Measurements from ENCODE around the gene PIGP. TPM values are rescaled to one million over a fixed set of nuclear protein-coding genes. Genes with fewer than 3 reads are reported as not detected.
A peak's percentile ranks its signal among the peaks of the same experiment; 100 is the strongest.

The PIGP gene
- total and polyA plus RNA-seq, 9 of the 15 experiments (the other 6 are each of a cell fraction or from before 2014, with no cell fraction given), result 18.3 to 122 (median 35.6) TPM

GRCh38 chr21:37087188-37087587 is 14.3 kb upstream of the PIGP start (continued):
- TF ChIP-seq RBM22 (IDR thresholded peaks at IDR 0.05; ENCODE audit: low read depth, low read length, poor library complexity, severe bottlenecking) (no peak), TEAD4 (IDR thresholded peaks at IDR 0.05; ENCODE audit: low read length) (peak; percentile 56; the same call in 1 of the 2 replicates), TEAD4 (CRISPR knock-in tag; IDR thresholded peaks at IDR 0.05; ENCODE audit: borderline replicate concordance) (no peak), SMARCE1 (IDR thresholded peaks at IDR 0.05) (peak; percentile 54; the same call in 1 of the 2 replicates), POLR2B (IDR thresholded peaks at IDR 0.05; ENCODE audit: low read depth, partially characterized antibody) (peak; percentile 21), HMGN3 (IDR thresholded peaks at IDR 0.05; ENCODE audit: borderline replicate concordance, extremely low read depth, insufficient read length, low read depth, low read length) (no peak), SFPQ (IDR thresholded peaks at IDR 0.05; ENCODE audit: low read depth, low read length) (no peak), KDM1A (IDR thresholded peaks at IDR 0.05) (peak in 1 of 2 experiments; percentile 20; a peak in 1 of 4 replicates), ZNF316 (IDR thresholded peaks at IDR 0.05) (peak; percentile 98), HMGXB4 (CRISPR knock-in tag; IDR thresholded peaks at IDR 0.05) (no peak), PRPF4 (IDR thresholded peaks at IDR 0.05; ENCODE audit: insufficient read depth, low read depth, low read length, poor library complexity, severe bottlenecking) (no peak), ZNF121 (CRISPR knock-in tag; conservative IDR thresholded peaks at IDR 0.05) (no peak), MAFG (tag; conservative IDR thresholded peaks at IDR 0.05) (peak; percentile 95), RAD21 (CRISPR knock-in tag; conservative IDR thresholded peaks at IDR 0.05 in 1 of 2, IDR thresholded peaks at IDR 0.05 in 1 of 2) (peak; percentile 67 to 86), SMC3 (conservative IDR thresholded peaks at IDR 0.05; ENCODE audit: insufficient read depth, low read depth, low read length) (peak; percentile 71), SP2 (IDR thresholded peaks at IDR 0.05; ENCODE audit: extremely low read depth, low read depth, low read length, poor library complexity, severe bottlenecking) (no peak), LEF1 (IDR thresholded peaks at IDR 0.05) (peak; percentile 43; the same call in 1 of the 2 replicates)
- TF ChIP-seq, protein P1, sequence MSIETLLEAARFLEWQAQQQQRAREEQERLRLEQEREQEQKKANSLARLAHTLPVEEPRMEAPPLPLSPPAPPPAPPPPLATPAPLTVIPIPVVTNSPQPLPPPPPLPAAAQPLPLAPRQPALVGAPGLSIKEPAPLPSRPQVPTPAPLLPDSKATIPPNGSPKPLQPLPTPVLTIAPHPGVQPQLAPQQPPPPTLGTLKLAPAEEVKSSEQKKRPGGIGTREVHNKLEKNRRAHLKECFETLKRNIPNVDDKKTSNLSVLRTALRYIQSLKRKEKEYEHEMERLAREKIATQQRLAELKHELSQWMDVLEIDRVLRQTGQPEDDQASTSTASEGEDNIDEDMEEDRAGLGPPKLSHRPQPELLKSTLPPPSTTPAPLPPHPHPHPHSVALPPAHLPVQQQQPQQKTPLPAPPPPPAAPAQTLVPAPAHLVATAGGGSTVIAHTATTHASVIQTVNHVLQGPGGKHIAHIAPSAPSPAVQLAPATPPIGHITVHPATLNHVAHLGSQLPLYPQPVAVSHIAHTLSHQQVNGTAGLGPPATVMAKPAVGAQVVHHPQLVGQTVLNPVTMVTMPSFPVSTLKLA (conservative IDR thresholded peaks at IDR 0.05), result peak in 1 of 2 experiments; percentile 50; a peak in 2 of 4 replicates
- TF ChIP-seq, protein P2, sequence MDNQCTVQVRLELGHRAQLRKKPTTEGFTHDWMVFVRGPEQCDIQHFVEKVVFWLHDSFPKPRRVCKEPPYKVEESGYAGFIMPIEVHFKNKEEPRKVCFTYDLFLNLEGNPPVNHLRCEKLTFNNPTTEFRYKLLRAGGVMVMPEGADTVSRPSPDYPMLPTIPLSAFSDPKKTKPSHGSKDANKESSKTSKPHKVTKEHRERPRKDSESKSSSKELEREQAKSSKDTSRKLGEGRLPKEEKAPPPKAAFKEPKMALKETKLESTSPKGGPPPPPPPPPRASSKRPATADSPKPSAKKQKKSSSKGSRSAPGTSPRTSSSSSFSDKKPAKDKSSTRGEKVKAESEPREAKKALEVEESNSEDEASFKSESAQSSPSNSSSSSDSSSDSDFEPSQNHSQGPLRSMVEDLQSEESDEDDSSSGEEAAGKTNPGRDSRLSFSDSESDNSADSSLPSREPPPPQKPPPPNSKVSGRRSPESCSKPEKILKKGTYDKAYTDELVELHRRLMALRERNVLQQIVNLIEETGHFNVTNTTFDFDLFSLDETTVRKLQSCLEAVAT (IDR thresholded peaks at IDR 0.05), result peak in 1 of 2 experiments; percentile 40; a peak in 1 of 4 replicates
- TF ChIP-seq, protein P3, sequence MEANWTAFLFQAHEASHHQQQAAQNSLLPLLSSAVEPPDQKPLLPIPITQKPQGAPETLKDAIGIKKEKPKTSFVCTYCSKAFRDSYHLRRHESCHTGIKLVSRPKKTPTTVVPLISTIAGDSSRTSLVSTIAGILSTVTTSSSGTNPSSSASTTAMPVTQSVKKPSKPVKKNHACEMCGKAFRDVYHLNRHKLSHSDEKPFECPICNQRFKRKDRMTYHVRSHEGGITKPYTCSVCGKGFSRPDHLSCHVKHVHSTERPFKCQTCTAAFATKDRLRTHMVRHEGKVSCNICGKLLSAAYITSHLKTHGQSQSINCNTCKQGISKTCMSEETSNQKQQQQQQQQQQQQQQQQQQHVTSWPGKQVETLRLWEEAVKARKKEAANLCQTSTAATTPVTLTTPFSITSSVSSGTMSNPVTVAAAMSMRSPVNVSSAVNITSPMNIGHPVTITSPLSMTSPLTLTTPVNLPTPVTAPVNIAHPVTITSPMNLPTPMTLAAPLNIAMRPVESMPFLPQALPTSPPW (CRISPR knock-in tag; IDR thresholded peaks at IDR 0.05), result no peak

Data from K562 (cell line).